GM10847 (cell line): ENCODE data around the gene COL1A2.

ENCODE experiments used
- POLR2A ChIP-seq: IDR thresholded peaks from 2 replicates; pipeline ENCODE4 v1.6.1; 2011; ENCODE audit not compliant: insufficient read length; ENCODE audit errors: extremely low read depth

The COL1A2 gene

DNA sequence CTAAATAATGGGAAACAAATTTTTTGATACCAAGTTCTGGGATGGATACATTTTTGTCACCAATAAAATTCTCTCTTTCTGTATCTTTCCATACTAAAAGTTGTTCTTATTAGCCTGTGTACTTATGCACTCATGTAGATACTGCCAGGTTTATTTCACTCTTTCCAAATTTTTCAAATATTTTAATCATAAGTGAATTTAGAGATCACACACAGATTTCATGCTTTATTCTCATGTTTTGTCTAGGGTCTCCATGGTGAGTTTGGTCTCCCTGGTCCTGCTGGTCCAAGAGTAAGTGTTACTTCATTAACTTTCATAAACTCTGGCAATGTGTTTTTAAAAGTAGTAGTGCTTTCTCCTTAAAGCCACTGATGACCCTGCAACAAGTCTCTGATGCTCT lies 20.3 kb downstream of the COL1A2 start:
- no peak for TF ChIP-seq POLR2A

- TF ChIP-seq POLR2A, result no peak
Measured at GRCh38 chr7:94417306-94417705, 22.6 kb downstream of the COL1A2 start.

- no peak for TF ChIP-seq POLR2A
Measured at GRCh38 chr7:94417901-94418300, 23.2 kb downstream of the COL1A2 start.

GRCh38 chr7:94418851-94419250 lies 24.2 kb downstream of the COL1A2 start:
- no peak for TF ChIP-seq POLR2A

- TF ChIP-seq POLR2A, result no peak
Measured at GRCh38 chr7:94420328-94420727, 25.6 kb downstream of the COL1A2 start.

DNA sequence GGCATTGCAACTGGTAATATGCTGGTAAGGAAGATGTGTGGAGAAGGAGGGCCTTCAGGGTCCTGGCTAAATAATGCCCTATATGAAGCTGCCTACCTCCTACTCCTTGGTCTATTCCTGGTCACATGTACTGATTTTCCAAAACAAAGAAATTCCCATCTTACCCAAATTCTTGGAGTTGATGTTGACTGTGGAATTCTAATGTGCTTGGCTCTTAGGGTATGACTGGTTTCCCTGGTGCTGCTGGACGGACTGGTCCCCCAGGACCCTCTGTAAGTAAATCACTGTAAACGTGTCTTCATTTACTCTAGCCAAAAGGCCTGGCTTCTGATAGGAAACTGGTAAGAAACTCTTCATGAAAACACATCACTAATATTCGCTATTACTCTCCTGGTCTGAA lies 27.0 kb downstream of the COL1A2 start:
- TF ChIP-seq POLR2A, result no peak

GRCh38 chr7:94422136-94422535 lies 27.4 kb downstream of the COL1A2 start:
- TF ChIP-seq POLR2A, result no peak

- TF ChIP-seq POLR2A, result no peak
Measured at GRCh38 chr7:94422827-94423460, 28.2 kb downstream of the COL1A2 start.

- TF ChIP-seq POLR2A, result no peak
Measured at GRCh38 chr7:94423863-94424735, 29.4 kb downstream of the COL1A2 start.

- TF ChIP-seq POLR2A, result no peak
Measured at GRCh38 chr7:94425546-94425945, 30.9 kb downstream of the COL1A2 start.

GRCh38 chr7:94426980-94427875 lies 32.5 kb downstream of the COL1A2 start:
- no peak for TF ChIP-seq POLR2A

DNA sequence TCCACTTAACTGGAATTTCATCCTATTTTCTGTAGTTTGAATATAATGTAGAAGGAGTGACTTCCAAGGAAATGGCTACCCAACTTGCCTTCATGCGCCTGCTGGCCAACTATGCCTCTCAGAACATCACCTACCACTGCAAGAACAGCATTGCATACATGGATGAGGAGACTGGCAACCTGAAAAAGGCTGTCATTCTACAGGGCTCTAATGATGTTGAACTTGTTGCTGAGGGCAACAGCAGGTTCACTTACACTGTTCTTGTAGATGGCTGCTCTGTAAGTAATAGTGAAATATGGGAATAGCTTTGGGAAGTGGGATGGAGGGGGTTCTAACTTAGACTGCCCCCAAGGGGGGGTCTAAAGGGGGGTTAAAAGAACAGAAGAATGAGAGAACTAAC lies 34.5 kb downstream of the COL1A2 start:
- TF ChIP-seq POLR2A, result no peak

DNA sequence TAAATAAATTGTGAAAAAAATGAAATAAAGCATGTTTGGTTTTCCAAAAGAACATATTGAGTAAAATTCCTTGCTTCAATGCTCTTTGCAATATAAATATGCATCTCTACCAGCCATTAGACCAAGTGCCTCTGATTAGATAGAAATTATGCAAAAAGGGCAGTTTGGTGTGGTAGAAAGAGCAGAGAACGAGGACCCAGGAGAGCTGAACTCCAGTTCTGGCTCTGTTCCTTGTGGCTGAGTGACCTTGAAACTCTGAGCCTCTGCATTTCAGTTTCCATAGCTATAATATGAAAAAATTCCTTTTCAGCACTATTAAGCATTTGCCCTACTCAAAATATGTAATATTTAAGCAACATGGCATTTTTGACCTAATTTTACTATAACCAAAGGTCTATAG lies 36.5 kb downstream of the COL1A2 start:
- TF ChIP-seq POLR2A, result no peak

- TF ChIP-seq POLR2A, result no peak
Measured at GRCh38 chr7:94431619-94432280, 37.1 kb downstream of the COL1A2 start.

DNA sequence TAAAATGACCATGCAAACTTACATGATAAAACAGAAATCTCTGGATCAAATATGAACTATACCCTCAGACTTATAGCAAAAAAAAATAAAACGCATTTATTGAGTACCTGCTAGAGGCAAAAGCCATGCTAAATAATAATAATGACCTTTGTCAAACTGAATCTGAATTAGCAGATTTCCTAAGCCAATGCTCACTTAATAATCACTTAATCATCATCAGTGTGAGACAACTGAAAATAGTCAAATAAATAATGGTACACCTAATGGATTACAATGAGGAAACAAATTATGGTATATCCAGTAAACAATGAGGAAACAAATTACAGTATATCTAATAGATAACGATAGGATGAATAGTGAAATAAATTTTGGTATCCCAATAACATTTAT lies 37.6 kb downstream of the COL1A2 start:
- TF ChIP-seq POLR2A, result no peak

GRCh38 chr7:94432817-94433216 lies 38.1 kb downstream of the COL1A2 start:
- no peak for TF ChIP-seq POLR2A

- no peak for TF ChIP-seq POLR2A
Measured at GRCh38 chr7:94433224-94433623, 38.5 kb downstream of the COL1A2 start.
